SU-DHL-6 (cell line): ENCODE measurements around the gene RABGEF1.
"Not testable (repeated sequence)": the region's sequence is repeated elsewhere in the genome, so short reads cannot be mapped to it uniquely, and the experiment has no call there.

Experiments used
- CTCF ChIP-seq: fragments of 200-600 bp; sonication (generic); IDR thresholded peaks from one replicate; pipeline ENCODE4 v1.5.1; 2017; ENCODE audit warnings: antibody characterized with exemption, mild to moderate bottlenecking, low read length, moderate library complexity; ENCODE audit not compliant: insufficient read depth, poor library complexity, severe bottlenecking
- EZH2phosphoT487 ChIP-seq: fragments of 200-600 bp; sonication (generic), shearing (Covaris generic); conservative IDR thresholded peaks from 2 replicates; pipeline ENCODE4 v1.6.1; 2018; ENCODE audit warnings: mild to moderate bottlenecking, antibody characterized with exemption, low read length, moderate library complexity, mixed read lengths

GRCh38 chr7:66815186-66815875, 74.8 kb downstream of the RABGEF1 start:
- TF ChIP-seq CTCF, EZH2phosphoT487: not testable (repeated sequence)
